HepG2 (cell line): ENCODE results near the gene HSPB2. TPM values are rescaled to one million over a fixed set of nuclear protein-coding genes. Genes with fewer than 3 reads are reported as not detected.

Experiments
- DNMT3B ChIP-seq: conservative IDR thresholded peaks from 2 replicates; pipeline ENCODE4 v1.6.1; 2016; ENCODE audit warnings: missing biosample characterization, control low read depth
- FOXJ3 ChIP-seq: sonication (generic); formaldehyde crosslinking; IDR thresholded peaks from 2 replicates; pipeline ENCODE4 v1.4.0; 2020; ENCODE audit warnings: missing genetic modification reagents, mild to moderate bottlenecking, borderline replicate concordance
- FOXK1 ChIP-seq: sonication (generic); formaldehyde crosslinking; IDR thresholded peaks from 2 replicates; pipeline ENCODE4 v1.4.0; 2020; ENCODE audit warnings: low read depth, missing genetic modification reagents, borderline replicate concordance
- HNF4A ChIP-seq: sonication (generic); formaldehyde crosslinking; IDR thresholded peaks from 2 replicates; pipeline ENCODE4 v1.4.0; 2020; ENCODE audit warnings: missing genetic modification reagents
- KLF6 ChIP-seq: IDR thresholded peaks from 2 replicates; pipeline ENCODE4 v1.8.0; 2016; ENCODE audit warnings: missing biosample characterization, missing genetic modification reagents
- MTF1 ChIP-seq: sonication (generic); formaldehyde crosslinking; IDR thresholded peaks from 2 replicates; pipeline ENCODE4 v1.5.0; 2020; ENCODE audit warnings: missing genetic modification reagents
- NFAT5 ChIP-seq: sonication (generic); formaldehyde crosslinking; IDR thresholded peaks from 2 replicates; pipeline ENCODE4 v1.4.0; 2020; ENCODE audit warnings: missing genetic modification reagents
- YY1 ChIP-seq: IDR thresholded peaks from 2 replicates; pipeline ENCODE4 v1.6.1; 2011; ENCODE audit warnings: low read length, low read depth, moderate library complexity, mild to moderate bottlenecking; ENCODE audit not compliant: insufficient read depth, insufficient replicate concordance
- ZHX1 ChIP-seq: sonication (generic); formaldehyde crosslinking; IDR thresholded peaks from 2 replicates; pipeline ENCODE4 v1.8.1; 2022; ENCODE audit warnings: low read depth, mild to moderate bottlenecking, missing genetic modification reagents
- ZNF136 ChIP-seq: sonication (generic); formaldehyde crosslinking; IDR thresholded peaks from 2 replicates; pipeline ENCODE4 v1.8.1; 2022; ENCODE audit warnings: low read depth, mild to moderate bottlenecking, moderate library complexity, missing genetic modification reagents
- ZNF800 ChIP-seq: sonication (generic); formaldehyde crosslinking; IDR thresholded peaks from 2 replicates; pipeline ENCODE4 v1.4.0; 2020; ENCODE audit warnings: missing genetic modification reagents
- ZSCAN30 ChIP-seq: sonication (generic); formaldehyde crosslinking; IDR thresholded peaks from 2 replicates; pipeline ENCODE4 v1.5.0; 2020; ENCODE audit warnings: mild to moderate bottlenecking, missing genetic modification reagents
- polyA plus RNA-seq, 8 experiments: library from polyadenylated mRNA; depleted of rRNA in 3 of 8; stranded (reverse) in 7 of 8; unstranded in 1 of 8; fragments of >200 nt; fragmentation: Illumina TruSeq in 4 of 8; extraction: Trizol in 4 of 8; gene quantifications; 2 replicates each; pipeline versions ENCODE4 v1.2.1 to v1.2.3, GENCODE V29; 2011 to 2016; ENCODE audit warnings: low read depth in 4 of 8, missing spikeins in 1 of 8, mixed read lengths in 1 of 8; ENCODE audit not compliant: insufficient read depth in 1 of 8
- total RNA-seq, 5 experiments: library from RNA; depleted of rRNA; stranded (reverse); fragments of >200 nt; fragmentation: Illumina TruSeq; extraction: Trizol; gene quantifications; 2 replicates each; pipeline ENCODE4 v1.2.3, GENCODE V29; 2016; ENCODE audit warnings: low read depth in 1 of 5
- TF ChIP-seq, protein P1 (sequence below): sonication (generic); formaldehyde crosslinking; conservative IDR thresholded peaks from 2 replicates; pipeline ENCODE4 v1.8.1; 2023; ENCODE audit warnings: missing genetic modification reagents
- TF ChIP-seq, protein P2 (sequence below): sonication (generic); formaldehyde crosslinking; IDR thresholded peaks from 2 replicates; pipeline ENCODE4 v1.8.1; 2023; ENCODE audit warnings: missing genetic modification reagents, mild to moderate bottlenecking, borderline replicate concordance

HSPB2 gene
- total and polyA plus RNA-seq, 2 of the 13 experiments (the other 11 are each of a cell fraction or from before 2014, with no cell fraction given) = 0.04 TPM; not detected in 1

- TF ChIP-seq NFAT5 (CRISPR knock-in tag) (peak; percentile 66; the same call in 1 of the 2 replicates), HNF4A (CRISPR knock-in tag) (peak; percentile 77), MTF1 (CRISPR knock-in tag) (no peak), KLF6 (CRISPR knock-in tag) (peak; percentile 72; the same call in 1 of the 2 replicates), ZSCAN30 (CRISPR knock-in tag) (no peak), YY1 (no peak), FOXJ3 (CRISPR knock-in tag) (no peak), ZNF800 (peak; percentile 31; the same call in 1 of the 2 replicates), FOXK1 (peak; percentile 76; the same call in 1 of the 2 replicates), ZNF136 (CRISPR knock-in tag) (0 out of 2 replicates have a peak, but pooled peaks have one; percentile 55), DNMT3B (no peak), ZHX1 (CRISPR knock-in tag) (peak; percentile 61; the same call in 1 of the 2 replicates)
- TF ChIP-seq, protein P1, sequence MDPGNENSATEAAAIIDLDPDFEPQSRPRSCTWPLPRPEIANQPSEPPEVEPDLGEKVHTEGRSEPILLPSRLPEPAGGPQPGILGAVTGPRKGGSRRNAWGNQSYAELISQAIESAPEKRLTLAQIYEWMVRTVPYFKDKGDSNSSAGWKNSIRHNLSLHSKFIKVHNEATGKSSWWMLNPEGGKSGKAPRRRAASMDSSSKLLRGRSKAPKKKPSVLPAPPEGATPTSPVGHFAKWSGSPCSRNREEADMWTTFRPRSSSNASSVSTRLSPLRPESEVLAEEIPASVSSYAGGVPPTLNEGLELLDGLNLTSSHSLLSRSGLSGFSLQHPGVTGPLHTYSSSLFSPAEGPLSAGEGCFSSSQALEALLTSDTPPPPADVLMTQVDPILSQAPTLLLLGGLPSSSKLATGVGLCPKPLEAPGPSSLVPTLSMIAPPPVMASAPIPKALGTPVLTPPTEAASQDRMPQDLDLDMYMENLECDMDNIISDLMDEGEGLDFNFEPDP (CRISPR knock-in tag) = no peak
- TF ChIP-seq, protein P2, sequence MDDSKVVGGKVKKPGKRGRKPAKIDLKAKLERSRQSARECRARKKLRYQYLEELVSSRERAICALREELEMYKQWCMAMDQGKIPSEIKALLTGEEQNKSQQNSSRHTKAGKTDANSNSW (CRISPR knock-in tag) = no peak
These were observed 14.2 kb downstream of the HSPB2 start (continued) for GRCh38 chr11:111926505-111927391.
